Endothelial cell (in vitro differentiated cells): ENCODE results near the gene DEFB132. TPM values are rescaled to one million over a fixed set of nuclear protein-coding genes. Genes with fewer than 3 reads are reported as not detected.
A peak's percentile ranks its signal among the peaks of the same experiment; 100 is the strongest.

Source experiments
- DNase-seq: peaks from one replicate; pipeline ENCODE4 v3.0.0; 2021; ENCODE audit warnings: low spot score
- H3K27ac Mint-ChIP-seq: one replicate; pipeline ENCODE4 v1.8.0; 2021; ENCODE audit warnings: mixed read lengths, inconsistent platforms; ENCODE audit not compliant: unreplicated experiment
- H3K27me3 Mint-ChIP-seq: one replicate; pipeline ENCODE4 v1.8.0; 2021; ENCODE audit warnings: mild to moderate bottlenecking, moderate library complexity, mixed read lengths, inconsistent platforms; ENCODE audit not compliant: unreplicated experiment
- H3K36me3 Mint-ChIP-seq: one replicate; pipeline ENCODE4 v1.8.0; 2021; ENCODE audit warnings: mild to moderate bottlenecking, low read depth, mixed read lengths, inconsistent platforms; ENCODE audit not compliant: unreplicated experiment
- H3K4me1 Mint-ChIP-seq: one replicate; pipeline ENCODE4 v1.8.0; 2021; ENCODE audit warnings: mild to moderate bottlenecking, mixed read lengths, inconsistent platforms; ENCODE audit not compliant: unreplicated experiment
- H3K4me3 Mint-ChIP-seq: one replicate; pipeline ENCODE4 v1.8.0; 2021; ENCODE audit warnings: mild to moderate bottlenecking, mixed read lengths, inconsistent platforms; ENCODE audit not compliant: unreplicated experiment
- H3K9me3 Mint-ChIP-seq: one replicate; pipeline ENCODE4 v1.8.0; 2021; ENCODE audit warnings: mixed read lengths, inconsistent platforms; ENCODE audit not compliant: unreplicated experiment
- total RNA-seq: library from RNA; stranded (reverse); fragmentation: NEBNext Ultra II Directional; extraction: Animal tissue kit (Norgen Biotek cat#: 25700); gene quantifications from one replicate; pipeline ENCODE4 v1.2.1, GENCODE V29; 2021; ENCODE audit not compliant: unreplicated experiment
- TF ChIP-seq, protein P1 (sequence below): fragments of 200-600 bp; sonication (generic); IDR thresholded peaks from one replicate; pipeline ENCODE4 v1.5.0; 2021; ENCODE audit warnings: antibody characterized with exemption; ENCODE audit not compliant: unreplicated experiment

The DEFB132 gene
- total RNA-seq, 1 donor from 2014 or later = not detected

DNA sequence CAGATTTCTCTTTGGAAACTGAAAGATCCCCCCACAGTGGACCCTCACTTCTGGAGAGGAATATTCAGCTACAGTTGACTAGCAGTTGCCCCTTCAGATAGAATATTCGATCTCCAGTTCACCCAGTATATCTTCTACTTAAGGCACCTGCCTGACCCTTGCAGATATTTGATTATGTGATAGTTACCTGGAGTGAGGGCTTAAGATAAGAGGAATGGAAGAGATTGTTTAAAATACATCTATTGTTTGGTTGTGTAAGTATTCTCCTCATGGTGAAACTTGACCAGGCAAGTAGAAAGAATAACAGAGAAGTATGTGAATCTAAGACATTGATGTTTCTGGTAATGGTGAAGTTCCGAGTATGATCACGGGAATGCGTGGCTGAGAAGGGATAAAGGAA lies 38.3 kb downstream of the DEFB132 start:
- peak overlapping the region; percentile 9 for H3K27ac Mint-ChIP-seq
- H3K9me3 Mint-ChIP-seq = no peaks in the 10 kb centered on the region
- H3K27me3 Mint-ChIP-seq = peaks cover 20% of the 10 kb centered on the region
- H3K4me3 Mint-ChIP-seq = peak overlapping the region; percentile 83
- H3K36me3 Mint-ChIP-seq = peaks cover 15% of the 10 kb centered on the region
- peaks cover 41% of the 10 kb centered on the region for H3K4me1 Mint-ChIP-seq
- TF ChIP-seq, protein P1, sequence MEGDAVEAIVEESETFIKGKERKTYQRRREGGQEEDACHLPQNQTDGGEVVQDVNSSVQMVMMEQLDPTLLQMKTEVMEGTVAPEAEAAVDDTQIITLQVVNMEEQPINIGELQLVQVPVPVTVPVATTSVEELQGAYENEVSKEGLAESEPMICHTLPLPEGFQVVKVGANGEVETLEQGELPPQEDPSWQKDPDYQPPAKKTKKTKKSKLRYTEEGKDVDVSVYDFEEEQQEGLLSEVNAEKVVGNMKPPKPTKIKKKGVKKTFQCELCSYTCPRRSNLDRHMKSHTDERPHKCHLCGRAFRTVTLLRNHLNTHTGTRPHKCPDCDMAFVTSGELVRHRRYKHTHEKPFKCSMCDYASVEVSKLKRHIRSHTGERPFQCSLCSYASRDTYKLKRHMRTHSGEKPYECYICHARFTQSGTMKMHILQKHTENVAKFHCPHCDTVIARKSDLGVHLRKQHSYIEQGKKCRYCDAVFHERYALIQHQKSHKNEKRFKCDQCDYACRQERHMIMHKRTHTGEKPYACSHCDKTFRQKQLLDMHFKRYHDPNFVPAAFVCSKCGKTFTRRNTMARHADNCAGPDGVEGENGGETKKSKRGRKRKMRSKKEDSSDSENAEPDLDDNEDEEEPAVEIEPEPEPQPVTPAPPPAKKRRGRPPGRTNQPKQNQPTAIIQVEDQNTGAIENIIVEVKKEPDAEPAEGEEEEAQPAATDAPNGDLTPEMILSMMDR = no peak
- no peak for DNase-seq

DNA sequence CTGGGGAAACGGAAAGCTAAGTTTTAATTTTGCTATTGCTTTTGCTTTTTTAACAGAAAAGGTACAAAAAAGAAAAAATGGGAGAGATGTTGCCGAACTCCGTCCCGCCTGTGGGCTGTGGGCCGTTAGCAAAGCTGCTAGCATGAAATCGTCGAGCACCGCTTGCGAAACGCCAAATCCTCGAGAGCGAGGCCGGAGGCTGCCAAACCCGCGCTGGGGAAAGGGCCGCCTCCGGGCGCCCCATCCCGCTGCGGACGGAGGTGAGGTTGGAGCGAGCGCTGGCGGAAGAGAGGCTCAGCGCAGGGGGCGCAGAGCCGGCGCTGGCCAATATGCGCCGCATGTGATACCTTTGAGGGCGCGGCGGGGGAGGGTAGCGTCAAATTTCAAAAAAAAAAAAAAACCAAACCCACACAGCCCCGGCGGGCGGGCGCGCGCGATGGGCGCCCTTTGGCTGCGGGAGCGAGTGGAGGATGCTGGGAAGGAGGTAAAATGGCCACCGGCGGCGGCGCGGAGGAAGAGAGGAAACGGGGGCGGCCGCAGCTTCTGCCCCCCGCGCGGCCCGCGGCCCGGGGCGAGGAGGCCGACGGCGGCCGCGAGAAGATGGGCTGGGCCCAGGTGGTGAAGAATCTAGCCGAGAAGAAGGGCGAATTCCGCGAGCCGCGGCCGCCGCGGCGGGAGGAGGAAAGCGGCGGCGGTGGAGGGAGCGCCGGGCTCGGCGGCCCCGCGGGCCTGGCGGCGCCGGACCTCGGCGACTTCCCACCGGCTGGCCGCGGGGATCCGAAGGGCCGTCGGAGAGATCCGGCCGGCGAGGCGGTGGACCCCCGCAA lies 39.8 kb downstream of the DEFB132 start, which contains the start of gene ZCCHC3:
ZCCHC3 (plus strand) TSS at position 473 of the 827 bp plus-strand sequence; CDS start at position 490, 17 bp downstream.
- TF ChIP-seq, protein P1 = no peak
- Mint-ChIP-seq H3K4me1 (peaks cover 55% of the 10 kb centered on the region), H3K9me3 (no peaks in the 10 kb centered on the region), H3K4me3 (peak within 1 kb of the TSS; percentile 99), H3K27me3 (peaks cover 22% of the 10 kb centered on the region), H3K36me3 (peaks cover 15% of the 10 kb centered on the region), H3K27ac (peak within 1 kb of the TSS; percentile 94)
- DNase-seq = peak; percentile 82

DNA sequence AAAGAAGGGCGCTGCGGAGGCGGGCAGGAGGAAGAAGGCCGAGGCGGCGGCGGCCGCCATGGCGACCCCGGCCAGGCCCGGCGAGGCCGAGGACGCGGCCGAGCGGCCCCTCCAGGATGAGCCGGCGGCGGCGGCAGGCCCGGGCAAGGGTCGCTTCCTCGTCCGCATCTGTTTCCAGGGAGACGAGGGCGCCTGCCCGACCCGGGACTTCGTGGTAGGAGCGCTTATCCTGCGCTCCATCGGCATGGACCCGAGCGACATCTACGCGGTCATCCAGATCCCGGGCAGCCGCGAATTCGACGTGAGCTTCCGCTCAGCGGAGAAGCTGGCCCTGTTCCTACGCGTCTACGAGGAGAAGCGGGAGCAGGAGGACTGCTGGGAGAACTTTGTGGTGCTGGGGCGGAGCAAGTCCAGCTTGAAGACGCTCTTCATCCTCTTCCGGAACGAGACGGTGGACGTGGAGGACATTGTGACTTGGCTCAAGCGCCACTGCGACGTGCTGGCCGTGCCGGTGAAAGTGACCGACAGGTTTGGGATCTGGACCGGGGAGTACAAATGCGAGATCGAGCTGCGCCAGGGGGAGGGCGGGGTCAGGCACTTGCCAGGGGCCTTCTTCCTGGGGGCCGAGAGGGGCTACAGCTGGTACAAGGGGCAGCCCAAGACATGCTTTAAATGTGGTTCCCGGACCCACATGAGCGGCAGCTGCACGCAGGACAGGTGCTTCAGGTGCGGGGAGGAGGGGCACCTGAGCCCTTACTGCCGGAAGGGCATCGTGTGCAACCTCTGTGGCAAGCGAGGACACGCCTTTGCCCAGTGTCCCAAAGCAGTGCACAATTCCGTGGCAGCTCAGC lies 40.6 kb downstream of the DEFB132 start:
- DNase-seq = peak; percentile 44
- Mint-ChIP-seq H3K27me3 (peaks cover 22% of the 10 kb centered on the region), H3K9me3 (no peaks in the 10 kb centered on the region), H3K4me1 (peaks cover 58% of the 10 kb centered on the region), H3K27ac (peak overlapping the region; percentile 94), H3K4me3 (peak overlapping the region; percentile 99), H3K36me3 (peaks cover 15% of the 10 kb centered on the region)
- TF ChIP-seq, protein P1 = no peak

DNA sequence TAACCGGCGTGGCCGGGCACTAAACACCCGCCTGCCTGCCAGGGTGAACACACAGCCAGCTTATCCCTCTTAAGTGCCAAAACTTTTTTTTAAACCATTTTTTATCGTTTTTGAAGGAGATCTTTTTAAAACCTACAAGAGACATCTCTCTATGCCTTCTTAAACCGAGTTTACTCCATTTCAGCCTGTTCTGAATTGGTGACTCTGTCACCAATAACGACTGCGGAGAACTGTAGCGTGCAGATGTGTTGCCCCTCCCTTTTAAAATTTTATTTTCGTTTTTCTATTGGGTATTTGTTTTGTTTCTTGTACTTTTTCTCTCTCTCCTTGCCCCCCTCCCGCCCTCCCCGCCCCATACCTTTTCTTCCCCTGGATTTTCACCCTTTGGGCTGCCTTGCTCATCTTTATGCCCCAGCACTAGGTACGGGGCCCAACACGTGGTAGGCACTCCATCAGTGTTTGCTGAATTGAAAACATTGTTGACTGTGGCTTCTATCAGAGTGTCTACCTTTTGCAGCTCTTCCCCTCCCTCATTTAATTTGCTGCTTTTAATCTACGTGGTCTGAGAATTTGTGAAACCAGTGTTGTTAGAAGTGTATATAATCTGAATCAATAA lies 41.4 kb downstream of the DEFB132 start:
- H3K4me3 Mint-ChIP-seq = peak overlapping the region; percentile 99
- H3K27me3 Mint-ChIP-seq = peaks cover 23% of the 10 kb centered on the region
- TF ChIP-seq, protein P1 = no peak
- H3K9me3 Mint-ChIP-seq = no peaks in the 10 kb centered on the region
- peak overlapping the region; percentile 22 for H3K27ac Mint-ChIP-seq
- no peak for DNase-seq
- H3K4me1 Mint-ChIP-seq = peaks cover 56% of the 10 kb centered on the region
- peaks cover 15% of the 10 kb centered on the region for H3K36me3 Mint-ChIP-seq
